Caco-2 (cell line): ENCODE measurements around the gene SOX15. TPM values are rescaled to one million over a fixed set of nuclear protein-coding genes. Genes with fewer than 3 reads are reported as not detected.

Experiments
- BruUV-seq: library from RNA; stranded (reverse); fragments of 400-500 nt; replicated peaks from 2 replicates; lab custom pipeline; 2021; lab: Mats Ljungman, UMichigan
- CTCF ChIA-PET: fragments of 300-600 bp; sonication (Branson Sonifier 250); formaldehyde crosslinking; loops from one replicate; lab custom pipeline; 2022; ENCODE audit warnings: antibody characterized with exemption; lab: Charles Lee
- POLR2A ChIA-PET: fragments of 300-600 bp; sonication (Branson Sonifier 250); formaldehyde crosslinking; loops from one replicate; lab custom pipeline; 2022; ENCODE audit warnings: antibody characterized with exemption; lab: Charles Lee
- DNase-seq, 2 experiments: peaks; one replicate each; pipeline versions ENCODE4 v3.0.0 to v3.0.0-alpha.2; 2020 to 2022
- H3K27me3 ChIP-seq: replicated peaks from 2 replicates; pipeline ENCODE4 v1.6.0; 2011; ENCODE audit warnings: low read length; ENCODE audit not compliant: control insufficient read depth, insufficient read depth
- H3K36me3 ChIP-seq: 2 replicates; pipeline ENCODE4 v1.5.1; 2011; ENCODE audit warnings: low read length; ENCODE audit not compliant: control insufficient read depth, insufficient read depth
- H3K4me1 ChIP-seq: fragments of 250-450 bp; sonication (Bioruptor Pico); 2 replicates; pipeline ENCODE4 v1.5.1; 2020; ENCODE audit warnings: mild to moderate bottlenecking
- H3K4me3 ChIP-seq: 2 replicates; pipeline ENCODE4 v1.5.1; 2011; ENCODE audit warnings: low read depth, mild to moderate bottlenecking, control low read depth, low read length
- H3K9me3 ChIP-seq: fragments of 250-450 bp; sonication (Bioruptor Pico); 2 replicates; pipeline ENCODE4 v1.5.1; 2020; ENCODE audit warnings: mild to moderate bottlenecking, moderate library complexity
- H3K27ac Mint-ChIP-seq: one replicate; pipeline ENCODE4 v1.8.0; 2022; ENCODE audit warnings: mixed read lengths; ENCODE audit not compliant: unreplicated experiment
- H3K27me3 Mint-ChIP-seq: one replicate; pipeline ENCODE4 v1.8.0; 2022; ENCODE audit warnings: mixed read lengths; ENCODE audit not compliant: insufficient read depth, unreplicated experiment
- H3K36me3 Mint-ChIP-seq: one replicate; pipeline ENCODE4 v1.8.0; 2022; ENCODE audit warnings: mild to moderate bottlenecking, mixed read lengths; ENCODE audit not compliant: insufficient read depth, unreplicated experiment
- H3K4me1 Mint-ChIP-seq: one replicate; pipeline ENCODE4 v1.8.0; 2022; ENCODE audit warnings: low read depth, mixed read lengths; ENCODE audit not compliant: unreplicated experiment
- H3K4me3 Mint-ChIP-seq: one replicate; pipeline ENCODE4 v1.8.0; 2022; ENCODE audit warnings: mild to moderate bottlenecking, moderate library complexity, mixed read lengths; ENCODE audit not compliant: unreplicated experiment
- H3K9me3 Mint-ChIP-seq: one replicate; pipeline ENCODE4 v1.8.0; 2022; ENCODE audit warnings: mixed read lengths; ENCODE audit not compliant: unreplicated experiment
- CTCF ChIP-seq, 2 experiments: fragments of 200-600 bp in 1 of 2; IDR thresholded peaks; 1 replicate in 1 of 2; 2 replicates in 1 of 2; pipeline versions ENCODE4 v1.5.1 to v1.8.0; 2011 to 2022; ENCODE audit warnings: antibody characterized with exemption in 1 of 2, control low read depth in 1 of 2, inconsistent platforms in 1 of 2, low read depth in 1 of 2, low read length in 1 of 2, mild to moderate bottlenecking in 1 of 2, moderate library complexity in 1 of 2; ENCODE audit not compliant: insufficient read depth in 1 of 2, severe bottlenecking in 1 of 2, unreplicated experiment in 1 of 2
- intact Hi-C: fragments of 100-400 bp; cut with micrococcal nuclease; formaldehyde crosslinking; loops from one replicate; pipeline ENCODE4 v1.10.0; 2022; ENCODE audit not compliant: unreplicated experiment
- total RNA-seq: library from RNA; stranded (reverse); gene quantifications from 2 replicates; pipeline ENCODE4 v1.2.3, GENCODE V29; 2022

Gene SOX15
- total RNA-seq, 1 experiment from 2014 or later: not detected

GRCh38 chr17:7577327-7578199 lies 12.3 kb downstream of the SOX15 start:
- Mint-ChIP-seq H3K4me3 (no peak overlapping the region), H3K4me1 (peaks cover 21% of the 10 kb centered on the region), H3K9me3 (no peaks in the 10 kb centered on the region), H3K27ac (no peak overlapping the region), H3K36me3 (peaks cover 98% of the 10 kb centered on the region), H3K27me3 (no peaks in the 10 kb centered on the region)
- POLR2A ChIA-PET: no interaction called here
- peaks cover 16% of the 10 kb centered on the region for H3K4me1 ChIP-seq
- TF ChIP-seq CTCF (IDR thresholded peaks at IDR 0.05; ENCODE audit: insufficient read depth in 1 of 2, low read depth in 1 of 2, low read length in 1 of 2, severe bottlenecking in 1 of 2, unreplicated experiment in 1 of 2): no peak
- no peaks in the 10 kb centered on the region; the same call in 1 of the 2 replicates for H3K36me3 ChIP-seq
- no peaks in the 10 kb centered on the region for H3K27me3 ChIP-seq
- H3K4me3 ChIP-seq: no peak overlapping the region
- intact Hi-C loops: no loop called here
- CTCF ChIA-PET: no interaction called here
- DNase-seq: no peak
- no TSS peak for BruUV-seq
- no peaks in the 10 kb centered on the region for H3K9me3 ChIP-seq

DNA sequence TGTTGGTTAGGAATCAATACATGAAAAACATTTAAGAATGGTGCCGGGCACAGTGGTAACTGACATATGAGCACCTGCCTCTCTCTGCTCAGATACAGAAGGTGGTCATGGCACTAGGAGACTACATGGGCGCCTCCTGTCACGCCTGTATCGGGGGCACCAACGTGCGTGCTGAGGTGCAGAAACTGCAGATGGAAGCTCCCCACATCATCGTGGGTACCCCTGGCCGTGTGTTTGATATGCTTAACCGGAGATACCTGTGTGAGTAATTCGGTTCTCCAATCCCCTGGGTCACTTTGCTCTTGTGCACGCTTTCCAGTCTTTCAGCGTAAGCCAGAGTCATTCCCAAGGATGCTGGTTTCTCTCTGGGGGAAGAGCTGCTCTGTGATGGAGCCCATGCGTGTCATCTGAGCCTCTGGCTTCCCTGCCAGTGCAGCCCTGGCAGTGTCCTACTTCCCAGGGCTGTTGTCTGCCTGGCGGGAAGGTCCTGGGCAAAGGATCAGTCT lies 13.4 kb downstream of the SOX15 start:
- Mint-ChIP-seq H3K9me3 (no peaks in the 10 kb centered on the region), H3K36me3 (peaks cover 92% of the 10 kb centered on the region), H3K27me3 (no peaks in the 10 kb centered on the region), H3K4me3 (no peak overlapping the region), H3K27ac (no peak overlapping the region), H3K4me1 (peaks cover 21% of the 10 kb centered on the region)
- no peak overlapping the region for H3K4me3 ChIP-seq
- no TSS peak for BruUV-seq
- H3K27me3 ChIP-seq: no peaks in the 10 kb centered on the region
- DNase-seq: no peak
- TF ChIP-seq CTCF (IDR thresholded peaks at IDR 0.05; ENCODE audit: insufficient read depth in 1 of 2, low read depth in 1 of 2, low read length in 1 of 2, severe bottlenecking in 1 of 2, unreplicated experiment in 1 of 2): no peak
- ChIA-PET POLR2A (no interaction called here), CTCF (no interaction called here)
- H3K36me3 ChIP-seq: no peaks in the 10 kb centered on the region; the same call in 1 of the 2 replicates
- H3K4me1 ChIP-seq: peaks cover 15% of the 10 kb centered on the region
- intact Hi-C loops: no loop called here
- H3K9me3 ChIP-seq: no peaks in the 10 kb centered on the region

GRCh38 chr17:7575959-7576358 lies 13.9 kb downstream of the SOX15 start:
- no TSS peak for BruUV-seq
- no peaks in the 10 kb centered on the region for H3K9me3 ChIP-seq
- no peak for TF ChIP-seq CTCF (IDR thresholded peaks at IDR 0.05; ENCODE audit: insufficient read depth in 1 of 2, low read depth in 1 of 2, low read length in 1 of 2, severe bottlenecking in 1 of 2, unreplicated experiment in 1 of 2)
- Mint-ChIP-seq H3K27me3 (no peaks in the 10 kb centered on the region), H3K36me3 (peaks cover 87% of the 10 kb centered on the region), H3K27ac (no peak overlapping the region), H3K4me1 (peaks cover 17% of the 10 kb centered on the region), H3K4me3 (no peak overlapping the region), H3K9me3 (no peaks in the 10 kb centered on the region)
- H3K4me1 ChIP-seq: peaks cover 15% of the 10 kb centered on the region
- POLR2A ChIA-PET: no interaction called here
- no peak for DNase-seq
- CTCF ChIA-PET: no interaction called here
- intact Hi-C loops: no loop called here
- H3K36me3 ChIP-seq: no peaks in the 10 kb centered on the region; the same call in 1 of the 2 replicates
- no peaks in the 10 kb centered on the region for H3K27me3 ChIP-seq
- H3K4me3 ChIP-seq: no peak overlapping the region
